PC-9 (cell line): ENCODE data around the gene AGAP1. TPM values are rescaled to one million over a fixed set of nuclear protein-coding genes. Genes with fewer than 3 reads are reported as not detected.

Experiments used
- BruUV-seq: library from RNA; stranded (reverse); fragments of 400-500 nt; replicated peaks from 2 replicates; lab custom pipeline; 2021; lab: Mats Ljungman, UMichigan
- CTCF ChIA-PET: fragments of 300-600 bp; sonication (Branson Sonifier 250); formaldehyde crosslinking; loops from one replicate; lab custom pipeline; 2022; ENCODE audit warnings: antibody characterized with exemption; lab: Charles Lee
- POLR2A ChIA-PET: fragments of 300-600 bp; sonication (Branson Sonifier 250); formaldehyde crosslinking; loops from one replicate; lab custom pipeline; 2022; ENCODE audit warnings: antibody characterized with exemption; ENCODE audit not compliant: unreplicated experiment; lab: Charles Lee
- DNase-seq, 2 experiments: peaks; one replicate each; pipeline versions ENCODE4 v3.0.0 to v3.0.0-alpha.2; 2015 to 2022; ENCODE audit warnings: mixed read lengths in 1 of 2
- H2AFZ ChIP-seq: fragments of 200-600 bp; sonication (generic); 2 replicates; pipeline ENCODE4 v1.8.1; 2017; ENCODE audit warnings: antibody characterized with exemption
- H3F3A ChIP-seq: fragments of 200-600 bp; sonication (generic); 2 replicates; pipeline ENCODE4 v1.8.1; 2017; ENCODE audit warnings: antibody characterized with exemption, mild to moderate bottlenecking, low read depth; ENCODE audit not compliant: insufficient read depth
- H3K27ac ChIP-seq: fragments of 200-600 bp; sonication (generic); 2 replicates; pipeline ENCODE4 v1.6.1; 2016; ENCODE audit warnings: mixed run types
- H3K27me3 ChIP-seq: fragments of 200-600 bp; sonication (generic); 2 replicates; pipeline ENCODE4 v1.6.1; 2016; ENCODE audit warnings: low read depth, mixed run types; ENCODE audit not compliant: insufficient read depth
- H3K36me3 ChIP-seq: fragments of 200-600 bp; sonication (generic); 2 replicates; pipeline ENCODE4 v1.6.1; 2016; ENCODE audit warnings: low read depth, mixed run types
- H3K4me1 ChIP-seq: fragments of 200-600 bp; sonication (generic); replicated peaks from 2 replicates; pipeline ENCODE4 v1.6.1; 2016; ENCODE audit warnings: mixed run types; ENCODE audit not compliant: insufficient read depth
- H3K4me2 ChIP-seq: fragments of 200-600 bp; sonication (generic); 2 replicates; pipeline ENCODE4 v1.6.1; 2017; ENCODE audit warnings: mixed run types
- H3K4me3 ChIP-seq: fragments of 200-600 bp; sonication (generic); 2 replicates; pipeline ENCODE4 v1.6.1; 2016; ENCODE audit warnings: mixed run types
- H3K79me2 ChIP-seq: fragments of 200-600 bp; sonication (generic); 2 replicates; pipeline ENCODE4 v1.6.1; 2017; ENCODE audit warnings: low read depth, mixed run types
- H3K9me2 ChIP-seq: fragments of 200-600 bp; sonication (generic); 2 replicates; pipeline ENCODE4 v1.8.1; 2017; ENCODE audit warnings: mild to moderate bottlenecking; ENCODE audit not compliant: insufficient read depth
- H3K9me3 ChIP-seq: fragments of 200-600 bp; sonication (generic); 2 replicates; pipeline ENCODE4 v1.8.1; 2016; ENCODE audit warnings: low read depth; ENCODE audit not compliant: insufficient read depth
- H4K20me1 ChIP-seq: fragments of 200-600 bp; sonication (generic); 2 replicates; pipeline ENCODE4 v1.8.1; 2017; ENCODE audit not compliant: insufficient read depth
- CTCF ChIP-seq: fragments of 200-600 bp; sonication (generic); conservative IDR thresholded peaks from 2 replicates; pipeline ENCODE4 v1.6.1; 2017; ENCODE audit warnings: mixed run types, antibody characterized with exemption, mild to moderate bottlenecking, moderate library complexity
- EZH2 ChIP-seq: fragments of 200-600 bp; sonication (generic); IDR thresholded peaks from 2 replicates; pipeline ENCODE4 v1.8.0; 2017; ENCODE audit warnings: antibody characterized with exemption, low read depth
- intact Hi-C: fragments of 100-400 bp; cut with micrococcal nuclease; formaldehyde crosslinking; loops from one replicate; pipeline ENCODE4 v1.10.0; 2022; ENCODE audit not compliant: unreplicated experiment
- total RNA-seq: library from RNA; stranded (reverse); gene quantifications from 2 replicates; pipeline ENCODE4 v1.2.3, GENCODE V29; 2021

Gene AGAP1
- total RNA-seq, 1 experiment from 2014 or later = 91.4 TPM

- no peak overlapping the region for H3K4me2 ChIP-seq
- H3K9me2 ChIP-seq = no peaks in the 10 kb centered on the region
- H3K27me3 ChIP-seq = no peaks in the 10 kb centered on the region
- peaks cover 17% of the 10 kb centered on the region for H3K4me1 ChIP-seq
- peaks cover 15% of the 10 kb centered on the region for H3F3A ChIP-seq
- H3K4me3 ChIP-seq = no peak overlapping the region
- H2AFZ ChIP-seq = no peak overlapping the region
- CTCF ChIA-PET = no interaction called here
- H3K79me2 ChIP-seq = peaks cover 91% of the 10 kb centered on the region
- POLR2A ChIA-PET = no interaction called here
- H3K36me3 ChIP-seq = 0 out of 2 replicates have a peak, but pooled peaks cover 4% of the 10 kb centered on the region
- TF ChIP-seq CTCF = no peak
- TF ChIP-seq EZH2 = no peak
- no peak overlapping the region for H3K27ac ChIP-seq
- intact Hi-C loops = no loop called here
- no peak for DNase-seq
- no TSS peak for BruUV-seq
- peaks cover 41% of the 10 kb centered on the region for H4K20me1 ChIP-seq
- no peaks in the 10 kb centered on the region for H3K9me3 ChIP-seq
Observed at GRCh38 chr2:235538144-235538639, 44.3 kb downstream of the AGAP1 start.

- Histone ChIP-seq H3K9me2 (no peaks in the 10 kb centered on the region), H3K79me2 (peaks cover 91% of the 10 kb centered on the region), H3K36me3 (0 out of 2 replicates have a peak, but pooled peaks cover 4% of the 10 kb centered on the region), H3K4me1 (peaks cover 25% of the 10 kb centered on the region), H3K4me3 (no peak overlapping the region), H3K4me2 (no peak overlapping the region), H3F3A (peaks cover 23% of the 10 kb centered on the region), H2AFZ (no peak overlapping the region), H3K27ac (no peak overlapping the region), H3K9me3 (no peaks in the 10 kb centered on the region), H4K20me1 (peaks cover 33% of the 10 kb centered on the region), H3K27me3 (no peaks in the 10 kb centered on the region)
- ChIA-PET CTCF (no interaction called here), POLR2A (no interaction called here)
- no TSS peak for BruUV-seq
- no peak for DNase-seq
- intact Hi-C loops = no loop called here
- TF ChIP-seq CTCF = no peak
- TF ChIP-seq EZH2 = no peak
Observed at GRCh38 chr2:235538981-235539380, 45.1 kb downstream of the AGAP1 start.

DNA sequence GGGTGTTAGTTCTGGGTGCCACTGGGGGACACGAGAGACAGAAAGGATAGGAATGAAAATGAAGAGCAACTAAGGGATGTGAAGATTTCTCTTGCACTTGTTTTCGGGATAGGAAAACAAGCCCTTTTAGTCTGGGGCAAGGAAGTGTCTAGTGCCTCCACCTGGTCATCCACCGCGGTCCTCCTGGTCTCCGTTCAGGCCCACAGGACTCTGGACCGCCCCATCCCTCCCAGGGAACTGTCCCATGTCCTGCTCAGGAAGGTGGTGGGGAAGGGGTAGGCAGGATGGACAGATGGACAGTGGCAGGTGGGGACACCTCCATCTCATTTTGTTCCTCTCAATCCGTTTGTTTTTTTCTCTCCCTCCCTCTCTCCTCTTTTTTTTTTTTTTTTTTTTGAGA is 45.9 kb downstream of the AGAP1 start:
- H3K36me3 ChIP-seq = 0 out of 2 replicates have a peak, but pooled peaks cover 4% of the 10 kb centered on the region
- no peak overlapping the region for H3K4me2 ChIP-seq
- peaks cover 26% of the 10 kb centered on the region for H4K20me1 ChIP-seq
- H3K9me3 ChIP-seq = no peaks in the 10 kb centered on the region
- peaks cover 33% of the 10 kb centered on the region for H3K4me1 ChIP-seq
- CTCF ChIA-PET = interaction anchor here (0.7 kb wide), 1 partner anchor 161 kb away, joined by 6 read pairs; no protein-coding TSS in a partner anchor
- H2AFZ ChIP-seq = no peak overlapping the region
- TF ChIP-seq CTCF (no peak), EZH2 (no peak)
- BruUV-seq = no TSS peak
- intact Hi-C loops = loop anchor here (5.0 kb wide), 1 partner anchor 147 kb away; no protein-coding TSS in a partner anchor
- no peaks in the 10 kb centered on the region for H3K9me2 ChIP-seq
- H3K27me3 ChIP-seq = no peaks in the 10 kb centered on the region
- DNase-seq = no peak
- POLR2A ChIA-PET = no interaction called here
- peaks cover 91% of the 10 kb centered on the region for H3K79me2 ChIP-seq
- no peak overlapping the region for H3K27ac ChIP-seq
- H3F3A ChIP-seq = peaks cover 31% of the 10 kb centered on the region
- H3K4me3 ChIP-seq = no peak overlapping the region
